ENCODE data around the gene MRPL14.

GRCh38 chr6:44066394-44067172, 60.7 kb downstream of the MRPL14 start:
- TF ChIP-seq CTCF (IDR thresholded peaks at IDR 0.05 in 4 of 5, conservative IDR thresholded peaks at IDR 0.05 in 1 of 5) (no peak), POLR2A (IDR thresholded peaks at IDR 0.05) (no peak)

Measured in gastrocnemius medialis (tissue), 4 donors.